ENCODE data around the gene FAM110A. TPM values are rescaled to one million over a fixed set of nuclear protein-coding genes. Genes with fewer than 3 reads are reported as not detected.

Gene FAM110A
- total RNA-seq (2022; extraction: Qiagen RNA extraction; ENCODE audit: low read depth): 7.2 to 12.3 TPM (median 11.4 TPM) in 5 replicates

DNA sequence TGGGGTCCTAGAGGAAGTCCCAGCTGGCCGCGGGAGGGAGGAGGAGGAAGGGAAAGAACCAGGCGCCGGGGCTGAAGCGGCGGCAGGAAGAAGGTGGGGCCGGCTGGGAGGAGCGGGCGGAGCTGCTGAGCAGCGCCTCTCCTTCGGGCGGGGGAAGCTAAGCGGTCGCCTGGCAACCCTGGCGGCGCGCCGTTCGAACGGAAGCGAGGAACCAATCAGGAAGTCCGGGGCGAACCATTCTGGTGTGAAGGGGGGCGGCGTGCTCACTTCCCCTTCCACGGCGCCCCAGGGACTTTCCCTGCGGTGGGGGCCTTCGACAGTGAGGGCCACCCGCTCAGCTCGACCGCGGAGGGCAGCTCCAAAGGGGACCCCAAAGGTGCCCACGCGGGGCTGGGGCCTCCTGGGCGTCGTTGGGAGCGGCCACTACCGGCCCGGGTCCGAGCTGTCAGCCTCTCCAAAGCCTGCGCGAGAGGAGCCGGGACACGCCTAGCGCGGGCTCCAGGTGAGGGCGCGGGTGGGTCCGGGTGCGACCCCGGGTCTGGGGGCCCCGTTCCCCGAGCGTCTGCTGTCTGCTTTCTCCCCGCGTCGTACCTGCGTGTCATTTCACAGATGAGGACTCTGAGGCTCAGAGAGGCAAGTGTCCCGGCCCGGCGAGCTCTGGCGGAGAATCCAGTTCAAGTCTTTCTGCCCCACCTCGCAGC is at the start of gene FAM110A:
TSS of gene FAM110A (plus strand) at position 266 of the 701 bp plus-strand sequence. CDS start 11,090 bp downstream, outside the sequence.

Other genes starting within 250 kb of the FAM110A start
- not detected in 5 replicates for gene TCF15, start 223.4 kb upstream of the FAM110A start, total RNA-seq (2022; extraction: Qiagen RNA extraction; ENCODE audit: low read depth)
- 278 to 327 TPM (median 283 TPM) in 5 replicates for gene SRXN1, start 180.5 kb upstream of the FAM110A start, total RNA-seq (2022; extraction: Qiagen RNA extraction; ENCODE audit: low read depth)
- gene SCRT2, start 157.9 kb upstream of the FAM110A start, total RNA-seq (2022; extraction: Qiagen RNA extraction; ENCODE audit: low read depth): not detected in 5 replicates
- gene SLC52A3, start 65.2 kb upstream of the FAM110A start, total RNA-seq (2022; extraction: Qiagen RNA extraction; ENCODE audit: low read depth): 0.43 to 0.92 TPM (median 0.61 TPM) in 5 replicates
- gene ANGPT4, start 82.6 kb downstream of the FAM110A start, total RNA-seq (2022; extraction: Qiagen RNA extraction; ENCODE audit: low read depth): 0.03 TPM in 1 of 5 replicates, not detected in the others
- gene RSPO4, start 168.6 kb downstream of the FAM110A start, total RNA-seq (2022; extraction: Qiagen RNA extraction; ENCODE audit: low read depth): not detected in 5 replicates

Data from A549 treated with CpdA at 1 μM for 4 hours (cell line).